NT2/D1 (cell line): ENCODE measurements around the gene ITGA2B.
A peak's percentile ranks its signal among the peaks of the same experiment; 100 is the strongest.
"Not testable (repeated sequence)": the region's sequence is repeated elsewhere in the genome, so short reads cannot be mapped to it uniquely, and the experiment has no call there.

Experiments
- DNase-seq: peaks from one replicate; pipeline ENCODE4 v3.0.0-alpha.2; 2011; ENCODE audit warnings: low read depth, low spot score
- H3K27me3 ChIP-seq: 2 replicates; pipeline ENCODE4 v1.6.0; 2011; ENCODE audit warnings: mild to moderate bottlenecking; ENCODE audit not compliant: insufficient read length, insufficient read depth
- H3K36me3 ChIP-seq: 2 replicates; pipeline ENCODE4 v1.6.1; 2011; ENCODE audit warnings: mild to moderate bottlenecking, low read length, mixed read lengths; ENCODE audit not compliant: insufficient read depth, insufficient read length
- H3K4me1 ChIP-seq: 2 replicates; pipeline ENCODE4 v1.5.1; 2011; ENCODE audit not compliant: insufficient read depth, insufficient read length
- H3K4me3 ChIP-seq: 2 replicates; pipeline ENCODE4 v1.5.1; 2011; ENCODE audit warnings: low read depth; ENCODE audit not compliant: insufficient read length
- H3K9ac ChIP-seq: 2 replicates; pipeline ENCODE4 v1.6.0; 2011; ENCODE audit warnings: low read depth; ENCODE audit not compliant: insufficient read length
- H3K9me3 ChIP-seq: 2 replicates; pipeline ENCODE4 v1.5.1; 2011; ENCODE audit warnings: mild to moderate bottlenecking, low read length; ENCODE audit not compliant: insufficient read depth
- SUZ12 ChIP-seq: IDR thresholded peaks from 2 replicates; pipeline ENCODE4 v1.6.1; 2011; ENCODE audit not compliant: insufficient read length, insufficient read depth; ENCODE audit errors: extremely low read depth
- YY1 ChIP-seq: IDR thresholded peaks from 2 replicates; pipeline ENCODE4 v1.6.1; 2011; ENCODE audit not compliant: insufficient read length, insufficient read depth
- ZNF274 ChIP-seq: IDR thresholded peaks from 2 replicates; pipeline ENCODE4 v1.6.1; 2011; ENCODE audit warnings: mild to moderate bottlenecking, low read depth, low read length

ITGA2B gene

DNA sequence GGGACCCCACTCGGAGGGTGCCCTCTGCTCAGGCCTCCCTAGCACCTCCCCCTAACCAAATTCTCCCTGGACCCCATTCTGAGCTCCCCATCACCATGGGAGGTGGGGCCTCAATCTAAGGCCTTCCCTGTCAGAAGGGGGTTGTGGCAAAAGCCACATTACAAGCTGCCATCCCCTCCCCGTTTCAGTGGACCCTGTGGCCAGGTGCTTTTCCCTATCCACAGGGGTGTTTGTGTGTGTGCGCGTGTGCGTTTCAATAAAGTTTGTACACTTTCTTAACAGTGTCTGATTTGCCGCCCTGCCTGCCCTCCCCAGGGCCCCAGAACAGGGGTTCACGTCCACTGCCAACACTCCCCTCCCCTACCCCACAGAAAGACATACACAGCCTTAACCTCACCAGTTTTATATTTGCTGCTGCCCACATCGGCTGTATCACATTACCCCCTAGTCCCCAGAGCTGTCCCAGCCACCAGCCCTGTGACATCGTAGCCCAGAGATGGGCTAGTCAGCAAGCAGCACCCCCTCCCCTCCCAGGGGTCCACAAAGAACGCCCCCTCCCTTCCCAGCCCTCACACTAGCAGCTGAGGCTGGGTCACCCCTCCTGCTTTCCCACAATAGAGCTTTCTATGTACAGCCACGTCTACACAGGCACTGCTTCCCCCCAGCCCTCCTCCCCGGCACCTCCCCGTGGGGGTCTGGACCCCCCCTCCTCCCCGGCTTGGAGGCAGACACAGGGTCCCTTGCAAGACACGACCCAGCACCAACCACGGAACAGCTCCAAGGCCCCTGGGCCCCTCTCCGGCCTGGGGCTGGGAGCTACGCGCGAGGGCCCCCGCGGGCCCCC is 36.4 kb downstream of the ITGA2B start:
- DNase-seq, result no peak

DNA sequence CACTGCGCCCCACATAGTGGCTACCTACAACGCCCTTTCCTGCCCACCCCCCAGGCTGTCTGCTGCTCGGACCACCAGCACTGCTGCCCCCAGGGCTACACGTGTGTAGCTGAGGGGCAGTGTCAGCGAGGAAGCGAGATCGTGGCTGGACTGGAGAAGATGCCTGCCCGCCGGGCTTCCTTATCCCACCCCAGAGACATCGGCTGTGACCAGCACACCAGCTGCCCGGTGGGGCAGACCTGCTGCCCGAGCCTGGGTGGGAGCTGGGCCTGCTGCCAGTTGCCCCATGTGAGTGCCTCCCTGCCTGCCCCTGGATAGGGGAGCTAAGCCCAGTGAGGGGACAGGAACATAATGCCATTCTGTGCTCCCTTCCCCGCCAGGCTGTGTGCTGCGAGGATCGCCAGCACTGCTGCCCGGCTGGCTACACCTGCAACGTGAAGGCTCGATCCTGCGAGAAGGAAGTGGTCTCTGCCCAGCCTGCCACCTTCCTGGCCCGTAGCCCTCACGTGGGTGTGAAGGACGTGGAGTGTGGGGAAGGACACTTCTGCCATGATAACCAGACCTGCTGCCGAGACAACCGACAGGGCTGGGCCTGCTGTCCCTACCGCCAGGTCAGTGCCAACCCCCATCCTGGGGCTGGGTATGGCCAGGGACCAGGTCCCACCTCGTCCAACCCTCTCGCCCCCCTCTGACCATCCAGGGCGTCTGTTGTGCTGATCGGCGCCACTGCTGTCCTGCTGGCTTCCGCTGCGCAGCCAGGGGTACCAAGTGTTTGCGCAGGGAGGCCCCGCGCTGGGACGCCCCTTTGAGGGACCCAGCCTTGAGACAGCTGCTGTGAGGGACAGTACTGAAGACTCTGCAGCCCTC is 37.3 kb downstream of the ITGA2B start:
- no peak for TF ChIP-seq YY1
- TF ChIP-seq ZNF274, result no peak
- TF ChIP-seq SUZ12, result no peak
- Histone ChIP-seq H3K9ac (peak overlapping the region; percentile 28), H3K27me3 (no peaks in the 10 kb centered on the region), H3K4me1 (peaks cover 7% of the 10 kb centered on the region), H3K36me3 (peaks cover 64% of the 10 kb centered on the region), H3K9me3 (no peaks in the 10 kb centered on the region), H3K4me3 (no peak overlapping the region)
- no peak for DNase-seq

More for the DNA sequence above, 36.4 kb downstream of the ITGA2B start:
- Histone ChIP-seq H3K4me3 (peak overlapping the region; percentile 39), H3K36me3 (peaks cover 68% of the 10 kb centered on the region), H3K9ac (peak overlapping the region; percentile 67), H3K4me1 (peaks cover 7% of the 10 kb centered on the region), H3K9me3 (no peaks in the 10 kb centered on the region), H3K27me3 (no peaks in the 10 kb centered on the region)
- TF ChIP-seq YY1, result no peak
- TF ChIP-seq SUZ12, result no peak
- TF ChIP-seq ZNF274, result no peak

DNA sequence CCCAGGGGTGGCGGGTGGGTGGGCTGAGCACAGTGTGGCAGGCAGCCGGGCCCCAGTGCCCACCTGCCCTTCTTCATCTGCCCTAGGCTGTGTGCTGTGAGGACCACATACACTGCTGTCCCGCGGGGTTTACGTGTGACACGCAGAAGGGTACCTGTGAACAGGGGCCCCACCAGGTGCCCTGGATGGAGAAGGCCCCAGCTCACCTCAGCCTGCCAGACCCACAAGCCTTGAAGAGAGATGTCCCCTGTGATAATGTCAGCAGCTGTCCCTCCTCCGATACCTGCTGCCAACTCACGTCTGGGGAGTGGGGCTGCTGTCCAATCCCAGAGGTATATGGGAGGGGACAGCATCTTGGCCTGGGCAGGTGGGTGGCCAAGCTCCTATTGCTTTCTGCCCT is 38.0 kb downstream of the ITGA2B start:
- no peak for DNase-seq
- Histone ChIP-seq H3K9me3 (no peaks in the 10 kb centered on the region), H3K4me1 (peaks cover 7% of the 10 kb centered on the region), H3K9ac (no peak overlapping the region), H3K27me3 (no peaks in the 10 kb centered on the region), H3K4me3 (no peak overlapping the region), H3K36me3 (peaks cover 62% of the 10 kb centered on the region)
- TF ChIP-seq ZNF274, result no peak
- TF ChIP-seq YY1, result no peak
- TF ChIP-seq SUZ12, result no peak

DNA sequence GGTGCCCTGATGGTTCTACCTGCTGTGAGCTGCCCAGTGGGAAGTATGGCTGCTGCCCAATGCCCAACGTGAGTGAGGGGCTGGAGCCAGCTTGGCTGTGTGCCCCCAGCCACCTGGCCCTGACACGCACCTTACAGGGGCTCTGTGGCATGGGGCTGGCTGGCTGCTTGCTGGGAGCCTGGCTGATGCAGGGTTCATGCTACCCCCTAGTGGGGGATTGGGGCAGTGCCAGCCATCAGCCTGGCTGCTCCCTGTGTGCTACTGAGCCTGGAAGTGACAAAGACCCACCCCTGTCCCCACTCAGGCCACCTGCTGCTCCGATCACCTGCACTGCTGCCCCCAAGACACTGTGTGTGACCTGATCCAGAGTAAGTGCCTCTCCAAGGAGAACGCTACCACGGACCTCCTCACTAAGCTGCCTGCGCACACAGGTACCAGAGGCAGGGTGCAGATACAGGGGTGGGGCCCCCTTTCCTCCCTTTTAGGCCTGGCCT is 38.7 kb downstream of the ITGA2B start:
- no peak for TF ChIP-seq ZNF274
- TF ChIP-seq SUZ12, result no peak
- TF ChIP-seq YY1, result no peak
- peaks cover 55% of the 10 kb centered on the region for H3K36me3 ChIP-seq
- H3K9ac ChIP-seq, result no peak overlapping the region
- H3K4me1 ChIP-seq, result peaks cover 12% of the 10 kb centered on the region
- no peaks in the 10 kb centered on the region for H3K27me3 ChIP-seq
- H3K9me3 ChIP-seq, result no peaks in the 10 kb centered on the region
- H3K4me3 ChIP-seq, result no peak overlapping the region
- DNase-seq, result no peak

DNA sequence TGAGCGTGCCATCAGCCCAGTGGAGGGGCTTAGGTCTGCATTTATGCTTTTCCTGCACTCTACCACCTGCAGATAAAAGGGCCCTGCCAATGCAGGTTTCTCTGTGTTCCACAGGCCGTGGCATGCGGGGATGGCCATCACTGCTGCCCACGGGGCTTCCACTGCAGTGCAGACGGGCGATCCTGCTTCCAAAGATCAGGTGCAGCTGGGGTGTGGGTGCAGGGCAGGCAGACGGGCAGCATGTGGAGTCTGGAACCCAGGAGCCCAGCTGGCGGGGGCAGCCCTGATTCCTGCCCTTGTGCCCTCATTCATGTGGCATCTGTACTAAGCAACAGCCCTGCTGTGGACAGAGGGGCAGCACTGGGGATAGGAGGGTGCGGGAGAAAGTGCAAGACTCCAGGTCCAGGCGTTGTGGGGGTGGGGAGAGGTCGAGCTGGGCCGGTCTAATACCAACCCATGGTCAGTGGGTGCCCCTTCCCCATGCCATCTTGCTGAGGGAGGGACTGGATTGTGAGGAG is 39.8 kb downstream of the ITGA2B start:
- peaks cover 46% of the 10 kb centered on the region for H3K36me3 ChIP-seq
- H3K9me3 ChIP-seq, result no peaks in the 10 kb centered on the region
- H3K27me3 ChIP-seq, result no peaks in the 10 kb centered on the region
- H3K9ac ChIP-seq, result no peak overlapping the region
- peaks cover 8% of the 10 kb centered on the region for H3K4me1 ChIP-seq
- TF ChIP-seq ZNF274 (no peak), YY1 (no peak), SUZ12 (no peak)
- DNase-seq, result no peak
- no peak overlapping the region for H3K4me3 ChIP-seq

DNA sequence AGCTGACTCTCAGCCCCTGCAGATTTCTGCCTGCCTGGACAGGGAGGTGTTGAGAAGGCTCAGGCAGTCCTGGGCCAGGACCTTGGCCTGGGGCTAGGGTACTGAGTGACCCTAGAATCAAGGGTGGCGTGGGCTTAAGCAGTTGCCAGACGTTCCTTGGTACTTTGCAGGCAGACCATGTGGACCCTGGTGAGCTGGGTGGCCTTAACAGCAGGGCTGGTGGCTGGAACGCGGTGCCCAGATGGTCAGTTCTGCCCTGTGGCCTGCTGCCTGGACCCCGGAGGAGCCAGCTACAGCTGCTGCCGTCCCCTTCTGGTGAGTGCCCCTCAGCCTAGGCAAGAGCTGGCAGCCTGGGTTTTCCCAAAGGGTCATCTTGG is 40.5 kb downstream of the ITGA2B start:
- H3K9ac ChIP-seq, result no peak overlapping the region
- no peaks in the 10 kb centered on the region for H3K9me3 ChIP-seq
- peaks cover 46% of the 10 kb centered on the region for H3K36me3 ChIP-seq
- H3K4me1 ChIP-seq, result peaks cover 8% of the 10 kb centered on the region
- peaks cover 4% of the 10 kb centered on the region for H3K27me3 ChIP-seq
- TF ChIP-seq SUZ12 (no peak), YY1 (no peak), ZNF274 (no peak)
- no peak overlapping the region for H3K4me3 ChIP-seq
- no peak for DNase-seq

DNA sequence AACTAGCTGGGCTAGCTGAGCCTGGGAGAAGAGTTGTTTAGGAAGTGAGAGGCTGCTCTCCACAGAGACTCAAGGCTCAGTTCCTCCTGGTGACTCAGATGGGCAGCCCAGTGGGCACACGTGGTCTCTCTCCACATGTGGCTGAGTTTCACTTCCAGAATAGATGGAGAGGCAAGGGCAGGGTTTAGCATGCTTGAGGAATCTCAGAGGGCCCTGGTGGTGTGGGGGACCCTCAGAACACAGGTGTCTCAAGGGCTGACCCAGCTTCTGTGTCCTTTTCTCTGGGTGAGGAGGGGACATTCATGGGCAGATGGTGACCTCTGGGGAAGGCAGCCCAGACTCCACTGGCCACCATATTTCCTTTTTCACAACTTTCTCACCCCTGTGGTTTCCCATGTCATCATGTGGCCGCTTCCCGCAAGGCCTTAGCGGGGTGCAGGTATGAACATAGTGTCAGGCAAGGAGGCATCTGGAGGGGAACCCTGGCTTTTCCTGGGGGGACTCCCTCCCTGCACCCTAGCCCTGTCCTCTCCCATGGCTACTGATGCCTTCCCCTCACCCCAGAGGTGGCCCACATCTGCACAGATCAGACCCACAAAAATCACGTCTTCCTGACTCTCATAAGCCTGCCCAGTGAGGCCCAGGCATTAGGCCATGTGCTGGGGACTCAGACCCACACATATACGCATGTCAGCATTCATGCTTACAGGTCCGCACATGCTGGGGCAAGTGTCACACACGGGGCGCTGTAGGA is 41.0 kb downstream of the ITGA2B start:
- Histone ChIP-seq H3K4me1 (peaks cover 8% of the 10 kb centered on the region), H3K9ac (no peak overlapping the region), H3K36me3 (peaks cover 46% of the 10 kb centered on the region), H3K4me3 (no peak overlapping the region), H3K9me3 (no peaks in the 10 kb centered on the region), H3K27me3 (peaks cover 10% of the 10 kb centered on the region)
- no peak for DNase-seq
- TF ChIP-seq YY1, result no peak

DNA sequence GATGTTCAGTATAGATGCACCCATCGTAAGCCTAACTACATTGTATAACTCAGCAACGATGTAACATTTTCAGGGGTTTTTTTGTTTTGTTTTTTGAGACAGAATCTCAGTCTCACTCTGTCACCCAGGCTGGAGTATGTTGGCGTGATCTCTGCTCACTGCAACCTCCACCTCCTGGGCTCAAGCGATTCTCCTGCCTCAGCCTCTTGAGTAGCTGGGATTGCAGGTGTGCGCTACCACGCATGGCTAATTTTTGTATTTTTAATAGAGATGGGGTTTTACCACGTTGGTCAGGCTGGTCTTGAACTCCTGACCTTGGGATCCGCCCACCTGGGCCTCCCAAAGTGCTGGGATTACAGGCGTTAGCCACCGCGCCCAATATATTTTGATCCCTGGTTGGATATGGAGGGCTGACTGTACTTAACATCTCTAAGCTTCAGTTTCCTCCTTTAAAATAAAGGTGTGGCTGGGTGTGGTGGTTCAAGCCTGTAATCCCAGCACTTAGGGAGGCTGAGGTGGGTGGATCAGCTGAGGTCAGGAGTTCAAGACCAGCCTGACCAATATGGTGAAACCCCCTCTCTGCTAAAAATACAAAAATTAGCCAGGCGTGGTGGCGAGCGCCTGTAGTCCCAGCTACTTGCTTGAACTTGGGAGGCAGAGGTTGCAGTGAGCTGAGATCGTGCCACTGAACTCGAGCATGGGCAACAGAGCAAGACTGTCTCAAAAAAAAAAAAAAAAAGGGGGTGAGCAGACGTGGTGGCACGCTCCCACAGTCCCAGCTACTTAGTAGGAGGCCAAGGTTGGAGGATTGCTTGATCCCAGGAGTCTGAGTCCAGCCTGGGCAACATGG is 42.0 kb downstream of the ITGA2B start:
- H3K9me3 ChIP-seq, H3K4me1 ChIP-seq, H3K9ac ChIP-seq, H3K4me3 ChIP-seq, DNase-seq: not testable (repeated sequence)
- Histone ChIP-seq H3K36me3 (peaks cover 40% of the 10 kb centered on the region), H3K27me3 (peaks cover 20% of the 10 kb centered on the region)
